H1 (cell line): ENCODE data around the gene SPDYA. TPM values are rescaled to one million over a fixed set of nuclear protein-coding genes. Genes with fewer than 3 reads are reported as not detected.

Source experiments
- CTCF ChIA-PET: fragments of 300-600 bp; sonication (Branson Sonifier 250); formaldehyde crosslinking; loops from one replicate; lab custom pipeline; 2021; ENCODE audit not compliant: partially characterized antibody; lab: Charles Lee
- POLR2A ChIA-PET: fragments of 300-600 bp; sonication (Branson Sonifier 250); formaldehyde crosslinking; loops from one replicate; lab custom pipeline; 2021; ENCODE audit warnings: inconsistent platforms; ENCODE audit not compliant: partially characterized antibody; lab: Charles Lee
- DNase-seq, 2 experiments: peaks; one replicate each; pipeline versions ENCODE4 v3.0.0 to v3.0.0-alpha.2; 2010 to 2022; ENCODE audit warnings: low spot score in 2 of 2, low read depth in 1 of 2, mixed read lengths in 1 of 2
- FAIRE-seq: peaks from 2 replicates; lab custom pipeline; 2011; peaks lifted over from hg19 to GRCh38; lab: Jason Lieb, UNC
- H2AFZ ChIP-seq: 2 replicates; pipeline ENCODE4 v1.8.1; 2012; ENCODE audit warnings: low read length, inconsistent platforms
- H2AK5ac ChIP-seq: 2 replicates; pipeline ENCODE4 v1.6.1; 2013; ENCODE audit warnings: low read depth, low read length
- H2BK120ac ChIP-seq: replicated peaks from 2 replicates; pipeline ENCODE3; 2013; ENCODE audit warnings: low read depth, low read length, inconsistent platforms
- H2BK12ac ChIP-seq: 2 replicates; pipeline ENCODE4 v1.6.1; 2013; ENCODE audit warnings: low read depth, low read length
- H2BK15ac ChIP-seq: 2 replicates; pipeline ENCODE4 v1.6.1; 2013; ENCODE audit warnings: low read length
- H2BK20ac ChIP-seq: 2 replicates; pipeline ENCODE4 v1.6.1; 2013; ENCODE audit warnings: low read length
- H2BK5ac ChIP-seq: 2 replicates; pipeline ENCODE4 v1.6.1; 2013; ENCODE audit warnings: low read depth, low read length
- H3K14ac ChIP-seq: 2 replicates; pipeline ENCODE4 v1.6.1; 2013; ENCODE audit warnings: inconsistent platforms; ENCODE audit not compliant: insufficient read length
- H3K18ac ChIP-seq: 2 replicates; pipeline ENCODE4 v1.6.1; 2013; ENCODE audit warnings: low read length; ENCODE audit errors: extremely low read depth
- H3K23ac ChIP-seq: 2 replicates; pipeline ENCODE4 v1.6.1; 2013; ENCODE audit warnings: inconsistent platforms; ENCODE audit not compliant: insufficient read length
- H3K23me2 ChIP-seq: 2 replicates; pipeline ENCODE4 v1.6.1; 2013; ENCODE audit warnings: low read depth, low read length
- H3K27ac ChIP-seq: 2 replicates; pipeline ENCODE4 v1.6.1; 2011; ENCODE audit warnings: low read depth, low read length, inconsistent platforms
- H3K27me3 ChIP-seq, 4 experiments: replicated peaks in 1 of 4; 1 replicate in 1 of 4; 2 replicates in 3 of 4; pipeline versions ENCODE4 v1.6.1 to v1.8.1; 2011 to 2013; ENCODE audit warnings: low read length in 3 of 4, mild to moderate bottlenecking in 3 of 4, inconsistent platforms in 2 of 4, mixed read lengths in 2 of 4, moderate library complexity in 1 of 4; ENCODE audit not compliant: control insufficient read depth in 3 of 4, insufficient read depth in 3 of 4; ENCODE audit errors: extremely low read depth in 1 of 4
- H3K36me3 ChIP-seq, 4 experiments: 2 replicates each; pipeline versions ENCODE4 v1.6.1 to v1.8.1; 2011 to 2013; ENCODE audit warnings: mild to moderate bottlenecking in 4 of 4, low read length in 3 of 4, moderate library complexity in 2 of 4, control low read depth in 1 of 4, inconsistent platforms in 1 of 4; ENCODE audit not compliant: insufficient read depth in 4 of 4, control insufficient read depth in 2 of 4
- H3K4ac ChIP-seq: replicated peaks from 2 replicates; pipeline ENCODE3; 2013; ENCODE audit warnings: low read length, low read depth, mixed read lengths, inconsistent platforms; ENCODE audit not compliant: insufficient read length
- H3K4me1 ChIP-seq, 4 experiments: replicated peaks in 1 of 4; 1 replicate in 1 of 4; 2 replicates in 3 of 4; pipeline versions ENCODE4 v1.6.1 to v1.8.1; 2011 to 2013; ENCODE audit warnings: low read length in 3 of 4, inconsistent platforms in 2 of 4, mixed read lengths in 1 of 4; ENCODE audit not compliant: insufficient read depth in 4 of 4, control insufficient read depth in 3 of 4
- H3K4me2 ChIP-seq, 2 experiments: 2 replicates each; pipeline versions ENCODE4 v1.6.1 to v1.8.1; 2011 to 2013; ENCODE audit warnings: low read depth in 2 of 2, low read length in 2 of 2, control low read depth in 1 of 2, inconsistent platforms in 1 of 2, mild to moderate bottlenecking in 1 of 2; ENCODE audit not compliant: insufficient read depth in 1 of 2
- H3K4me3 ChIP-seq, 4 experiments: fragments of 200-600, 300-600 bp in 1 of 4; sonication (generic), shearing (Covaris generic), sonication (Bioruptor Twin) in 1 of 4; 2 replicates each; pipeline versions ENCODE4 v1.5.1 to v1.8.1; 2011 to 2016; ENCODE audit warnings: low read length in 4 of 4, low read depth in 3 of 4, control low read depth in 2 of 4, inconsistent platforms in 2 of 4, mild to moderate bottlenecking in 2 of 4, mixed read lengths in 1 of 4, moderate library complexity in 1 of 4; ENCODE audit not compliant: insufficient read depth in 2 of 4; ENCODE audit errors: extremely low read depth in 1 of 4
- H3K56ac ChIP-seq: replicated peaks from 2 replicates; pipeline ENCODE3; 2013; ENCODE audit warnings: low read depth, mild to moderate bottlenecking, mixed read lengths, low read length, inconsistent platforms; ENCODE audit not compliant: insufficient read length
- H3K79me1 ChIP-seq: 2 replicates; pipeline ENCODE4 v1.6.1; 2013; ENCODE audit warnings: low read depth, low read length, control low read depth
- H3K79me2 ChIP-seq, 2 experiments: 2 replicates each; pipeline versions ENCODE4 v1.6.1 to v1.8.1; 2012 to 2013; ENCODE audit warnings: low read length in 2 of 2, mild to moderate bottlenecking in 2 of 2, inconsistent platforms in 1 of 2; ENCODE audit not compliant: insufficient read depth in 2 of 2, control insufficient read depth in 1 of 2
- H3K9ac ChIP-seq, 4 experiments: replicated peaks in 1 of 4; 1 replicate in 1 of 4; 2 replicates in 3 of 4; pipeline versions ENCODE4 v1.6.1 to v1.8.1; 2011 to 2013; ENCODE audit warnings: low read depth in 3 of 4, low read length in 3 of 4, control low read depth in 2 of 4, mild to moderate bottlenecking in 2 of 4, moderate library complexity in 2 of 4, inconsistent platforms in 1 of 4; ENCODE audit errors: extremely low read depth in 1 of 4
- H3K9me3 ChIP-seq, 2 experiments: 2 replicates each; pipeline versions ENCODE4 v1.6.1 to v1.8.1; 2012 to 2013; ENCODE audit warnings: mild to moderate bottlenecking in 2 of 2, moderate library complexity in 2 of 2, control low read depth in 1 of 2, inconsistent platforms in 1 of 2, low read depth in 1 of 2, low read length in 1 of 2, mixed read lengths in 1 of 2; ENCODE audit not compliant: insufficient read depth in 2 of 2
- H4K20me1 ChIP-seq, 2 experiments: replicated peaks in 1 of 2; 2 replicates each; pipeline versions ENCODE3 to v1.8.1; 2011 to 2013; ENCODE audit warnings: inconsistent platforms in 2 of 2, low read length in 2 of 2, mild to moderate bottlenecking in 1 of 2; ENCODE audit not compliant: insufficient read depth in 2 of 2, control insufficient read depth in 1 of 2
- H4K5ac ChIP-seq: 2 replicates; pipeline ENCODE4 v1.6.1; 2013; ENCODE audit warnings: low read length, low read depth, mixed read lengths, inconsistent platforms; ENCODE audit not compliant: insufficient read length
- H4K8ac ChIP-seq: 2 replicates; pipeline ENCODE4 v1.8.0; 2013; ENCODE audit warnings: mild to moderate bottlenecking, moderate library complexity, low read length, inconsistent platforms; ENCODE audit not compliant: insufficient read depth; ENCODE audit errors: extremely low read depth
- H4K91ac ChIP-seq: replicated peaks from 2 replicates; pipeline ENCODE3; 2013; ENCODE audit warnings: low read length, mixed read lengths, inconsistent platforms; ENCODE audit not compliant: insufficient read length
- ASH2L ChIP-seq: fragments of 200-600, 300-600 bp; sonication (generic); IDR thresholded peaks from one replicate; pipeline ENCODE4 v1.7.1; 2017; ENCODE audit warnings: low read length
- CBX5 ChIP-seq: fragments of 300-800, 300-1000 bp; sonication (generic); IDR thresholded peaks from 2 replicates; pipeline ENCODE4 v1.7.1; 2016; ENCODE audit warnings: antibody characterized with exemption, low read length, low read depth
- CBX8 ChIP-seq: fragments of 300-800, 300-1000 bp; sonication (generic); IDR thresholded peaks from 2 replicates; pipeline ENCODE4 v1.7.1; 2016; ENCODE audit warnings: low read depth, low read length, borderline replicate concordance
- CTBP2 ChIP-seq: IDR thresholded peaks from 2 replicates; pipeline ENCODE4 v1.7.0; 2011; ENCODE audit warnings: borderline replicate concordance, mild to moderate bottlenecking, moderate library complexity, mixed read lengths, low read length; ENCODE audit not compliant: insufficient read depth, insufficient read length
- HDAC2 ChIP-seq, 2 experiments: fragments of 300-600 bp in 1 of 2; sonication (generic) in 1 of 2; IDR thresholded peaks; 2 replicates each; pipeline ENCODE4 v1.6.1; 2011 to 2012; ENCODE audit warnings: low read depth in 2 of 2, low read length in 2 of 2, mild to moderate bottlenecking in 2 of 2, moderate library complexity in 2 of 2, borderline replicate concordance in 1 of 2, inconsistent platforms in 1 of 2
- KDM1A ChIP-seq: fragments of 200-600, 300-600 bp; sonication (generic); IDR thresholded peaks from 2 replicates; pipeline ENCODE4 v1.7.1; 2016; ENCODE audit warnings: mild to moderate bottlenecking, low read length, borderline replicate concordance
- KDM4A ChIP-seq: IDR thresholded peaks from one replicate; pipeline ENCODE4 v1.7.1; 2012; ENCODE audit warnings: low read depth, mild to moderate bottlenecking, moderate library complexity, low read length, inconsistent platforms; ENCODE audit not compliant: severe bottlenecking
- NANOG ChIP-seq: IDR thresholded peaks from 2 replicates; pipeline ENCODE4 v1.6.1; 2011; ENCODE audit warnings: low read length, low read depth, mild to moderate bottlenecking, inconsistent platforms; ENCODE audit not compliant: insufficient read depth, poor library complexity, severe bottlenecking
- RBBP5 ChIP-seq: IDR thresholded peaks from 2 replicates; pipeline ENCODE4 v1.7.1; 2012; ENCODE audit warnings: low read depth, mild to moderate bottlenecking, inconsistent platforms, low read length, moderate library complexity, borderline replicate concordance
- RXRA ChIP-seq: IDR thresholded peaks from 2 replicates; pipeline ENCODE4 v1.6.1; 2011; ENCODE audit warnings: low read depth, mild to moderate bottlenecking, low read length, moderate library complexity; ENCODE audit not compliant: insufficient read depth
- SIX5 ChIP-seq: IDR thresholded peaks from 2 replicates; pipeline ENCODE4 v1.6.1; 2011; ENCODE audit warnings: mild to moderate bottlenecking, low read depth, low read length
- SP1 ChIP-seq: IDR thresholded peaks from 2 replicates; pipeline ENCODE4 v1.6.1; 2011; ENCODE audit warnings: low read depth, low read length
- TEAD4 ChIP-seq: IDR thresholded peaks from 2 replicates; pipeline ENCODE4 v1.6.1; 2012; ENCODE audit warnings: low read depth, low read length, inconsistent platforms, mixed read lengths
- WGBS, 2 experiments: shearing (Covaris generic) in 1 of 2; methylation state at CpG; one replicate each; pipeline versions ENCODE4 v1.1.6 to v1.1.7; 2013 to 2015; ENCODE audit warnings: low lambda C conversion rate in 2 of 2, mixed read lengths in 2 of 2, inconsistent platforms in 1 of 2, low coverage in 1 of 2, missing lambda C conversion rate in 1 of 2; ENCODE audit not compliant: insufficient replicate concordance in 2 of 2, insufficient coverage in 1 of 2, insufficient read length in 1 of 2; ENCODE audit errors: extremely low coverage in 1 of 2, missing lambda C conversion rate in 1 of 2; 5-methylcytosine and 5-hydroxymethylcytosine counted together
- polyA plus RNA-seq, 7 experiments: library from polyadenylated mRNA; depleted of rRNA in 3 of 7; stranded (reverse) in 5 of 7; unstranded in 2 of 7; fragments of >200 nt in 5 of 7; fragments of 200-250 nt in 2 of 7; gene quantifications; 1 replicate in 5 of 7; 2 replicates in 1 of 7; 4 replicates in 1 of 7; pipeline versions ENCODE4 v1.2.1 to v1.2.3, GENCODE V29; 2011 to 2013; ENCODE audit warnings: missing spikeins in 2 of 7, mixed read lengths in 2 of 7
- total RNA-seq: library from RNA; stranded (reverse); fragmentation: NEBNext Ultra II Directional; extraction: Animal tissue kit (Norgen Biotek cat#: 25700); gene quantifications from 2 replicates; pipeline ENCODE4 v1.2.1, GENCODE V29; 2021
- TF ChIP-seq, protein P1 (sequence below): IDR thresholded peaks from 2 replicates; pipeline ENCODE4 v1.6.1; 2012; ENCODE audit warnings: inconsistent platforms

Gene SPDYA
- total and polyA plus RNA-seq, 2 of the 8 experiments (the other 6 are each of a cell fraction or from before 2014, with no cell fraction given) = 0.12 to 0.35 TPM

DNA sequence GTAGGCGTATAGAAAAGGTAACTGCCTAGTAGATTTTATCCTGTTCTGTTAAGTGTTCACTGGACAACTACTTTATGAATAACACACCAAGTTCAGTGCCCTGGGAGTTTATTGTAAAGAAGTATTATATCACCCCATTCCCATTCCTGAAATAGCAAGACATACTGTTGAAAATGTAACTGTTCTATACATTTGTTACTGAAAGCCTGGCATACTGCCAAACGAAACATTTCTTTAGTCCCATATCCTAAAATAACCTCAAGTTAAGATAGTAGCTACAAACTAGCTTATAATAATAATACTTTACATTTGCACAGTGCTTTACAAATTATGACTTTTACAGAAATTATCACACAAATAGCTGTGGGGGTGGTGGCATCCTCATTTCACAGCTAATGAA is 25.1 kb downstream of the SPDYA start:
- H3K56ac ChIP-seq = no peak overlapping the region
- no peak overlapping the region for H2BK12ac ChIP-seq
- H2BK120ac ChIP-seq = no peak overlapping the region
- no peaks in the 10 kb centered on the region for H3K79me2 ChIP-seq
- H4K20me1 ChIP-seq = no peaks in the 10 kb centered on the region
- H3K4me1 ChIP-seq = no peaks in the 10 kb centered on the region
- no peak overlapping the region for H2AK5ac ChIP-seq
- H3K79me1 ChIP-seq = no peaks in the 10 kb centered on the region
- H3K4me3 ChIP-seq = no peak overlapping the region
- H3K9me3 ChIP-seq = no peaks in the 10 kb centered on the region
- H3K23ac ChIP-seq = no peak overlapping the region
- no peaks in the 10 kb centered on the region for H3K27me3 ChIP-seq
- 80% methylated on average over 2 of the region's 2 CpGs; no CpG with 5 or more reads in 1 of the 2 experiments for WGBS, 2 experiments
- CTCF ChIA-PET = interaction anchor here (0.7 to 1.7 kb wide), 4 partner anchors 11 to 241 kb away, joined by 3 to 8 read pairs (median 5); no protein-coding TSS in a partner anchor
- DNase-seq = no peak
- H3K27ac ChIP-seq = no peak overlapping the region
- POLR2A ChIA-PET = no interaction called here
- FAIRE-seq = no peak
- no peak overlapping the region for H4K91ac ChIP-seq
- H3K36me3 ChIP-seq = no peaks in the 10 kb centered on the region
- no peak overlapping the region for H2BK20ac ChIP-seq
- no peak overlapping the region for H4K5ac ChIP-seq
- no peak overlapping the region for H3K4ac ChIP-seq
- H2BK5ac ChIP-seq = no peak overlapping the region
- H3K4me2 ChIP-seq = no peak overlapping the region
- H2BK15ac ChIP-seq = no peak overlapping the region
- H3K14ac ChIP-seq = no peak overlapping the region
- H3K18ac ChIP-seq = no peak overlapping the region
- H3K23me2 ChIP-seq = no peaks in the 10 kb centered on the region; the same call in 1 of the 2 replicates
- H2AFZ ChIP-seq = no peak overlapping the region
- H4K8ac ChIP-seq = no peak overlapping the region
- H3K9ac ChIP-seq = no peak overlapping the region
- TF ChIP-seq NANOG (no peak), SIX5 (no peak), RBBP5 (no peak), TEAD4 (no peak), RXRA (no peak), KDM1A (no peak), HDAC2 (IDR thresholded peaks at IDR 0.05; ENCODE audit: borderline replicate concordance in 1 of 2, low read depth in 2 of 2, low read length in 2 of 2) (no peak), SP1 (no peak), CBX5 (no peak), CBX8 (no peak), CTBP2 (no peak), ASH2L (no peak), KDM4A (no peak)
- TF ChIP-seq, protein P1, sequence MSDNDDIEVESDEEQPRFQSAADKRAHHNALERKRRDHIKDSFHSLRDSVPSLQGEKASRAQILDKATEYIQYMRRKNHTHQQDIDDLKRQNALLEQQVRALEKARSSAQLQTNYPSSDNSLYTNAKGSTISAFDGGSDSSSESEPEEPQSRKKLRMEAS = no peak
